Inflammatory macrophage (primary cell): ENCODE measurements around the gene CSF1R.

Experiments used
- DNase-seq, 2 donors: peaks; one replicate each; pipeline ENCODE4 v3.0.0-alpha.2; 2020 to 2022
- total RNA-seq, 18 experiments: gene quantifications; one replicate each; lab custom pipeline; 2026; ENCODE audit warnings: mixed read lengths in 6 of 18, inconsistent platforms in 2 of 18; lab: John Stamatoyannopoulos, UW

Gene CSF1R
- 63.1 to 444 (median 187) reads per million in 18 experiments for total RNA-seq

GRCh38 chr5:150085950-150086715 is at the start of gene CSF1R:
Gene CSF1R, minus strand, starts transcription at chr5:150086554. Its CDS starts 127 bp downstream, at chr5:150086427.
- DNase-seq, result peak; percentile 67 to 76

GRCh38 chr5:150135557-150136304 is 49.4 kb upstream of the CSF1R start:
- DNase-seq, result no peak

- DNase-seq, result no peak
These were observed 47.8 kb upstream of the CSF1R start for GRCh38 chr5:150134198-150134588.

- DNase-seq, result no peak
These were observed 47.3 kb upstream of the CSF1R start for GRCh38 chr5:150133581-150134197.

GRCh38 chr5:150132740-150133139 is 46.4 kb upstream of the CSF1R start:
- DNase-seq, result no peak

GRCh38 chr5:150131978-150132694 is 45.8 kb upstream of the CSF1R start:
- peak; percentile 37 to 56 for DNase-seq

GRCh38 chr5:150131461-150131860 is 45.1 kb upstream of the CSF1R start:
- no peak for DNase-seq

DNA sequence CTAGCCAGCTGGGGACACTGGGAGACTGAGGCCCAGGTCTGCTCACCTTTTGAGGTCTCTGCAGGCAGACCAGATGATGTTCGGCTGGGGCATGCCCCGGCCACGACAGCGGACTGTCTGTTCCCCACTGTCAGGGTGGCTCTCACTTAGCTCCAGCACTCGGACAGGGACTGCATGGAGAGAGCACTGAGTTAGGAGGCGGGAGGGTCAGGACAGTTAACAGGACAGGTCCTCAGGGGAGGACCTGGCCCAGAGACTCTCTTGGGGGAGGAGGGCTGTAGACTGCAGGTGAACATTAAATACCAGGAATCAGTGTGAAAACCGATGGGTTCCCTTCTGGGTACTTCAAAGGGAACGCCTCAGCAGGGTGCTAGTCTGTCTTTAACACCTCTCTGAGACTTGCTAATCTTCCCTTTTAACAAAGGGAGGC is 44.2 kb upstream of the CSF1R start:
- DNase-seq, result no peak

DNA sequence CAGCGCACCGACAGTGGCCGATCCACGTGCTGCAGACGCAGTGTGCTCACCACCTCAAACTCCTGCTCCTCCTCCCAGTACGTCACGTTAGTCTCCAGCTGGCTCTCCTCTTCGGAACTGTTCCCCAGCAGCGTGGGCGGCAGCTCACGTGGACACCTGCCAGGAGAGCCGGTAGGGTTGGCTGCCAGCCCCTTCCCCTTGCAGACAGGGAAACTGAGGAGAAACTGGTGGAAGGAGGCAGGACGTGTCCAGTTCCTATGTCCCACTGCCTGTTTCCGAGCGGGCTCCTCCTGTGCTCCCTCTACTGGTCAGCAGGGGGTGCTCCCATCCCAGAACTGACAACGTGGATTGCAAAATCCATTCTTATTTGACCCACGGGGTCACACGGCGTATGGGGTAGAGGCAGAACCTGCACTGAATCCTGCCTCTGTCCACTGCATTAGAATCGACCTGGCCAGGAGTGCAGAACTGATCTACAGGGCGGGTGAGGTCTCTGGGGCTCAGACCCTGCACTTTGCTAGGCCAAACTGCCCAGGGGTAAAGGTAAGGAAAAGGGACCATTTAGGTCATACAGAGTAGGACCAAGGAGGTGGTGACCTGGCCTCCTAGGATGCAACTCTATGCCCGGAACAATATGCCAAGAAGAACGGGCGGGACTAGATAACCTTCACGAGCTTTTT is 43.6 kb upstream of the CSF1R start:
- DNase-seq, result peak; percentile 84 to 85

- no peak for DNase-seq
These were observed 43.1 kb upstream of the CSF1R start for GRCh38 chr5:150129454-150129812.

DNA sequence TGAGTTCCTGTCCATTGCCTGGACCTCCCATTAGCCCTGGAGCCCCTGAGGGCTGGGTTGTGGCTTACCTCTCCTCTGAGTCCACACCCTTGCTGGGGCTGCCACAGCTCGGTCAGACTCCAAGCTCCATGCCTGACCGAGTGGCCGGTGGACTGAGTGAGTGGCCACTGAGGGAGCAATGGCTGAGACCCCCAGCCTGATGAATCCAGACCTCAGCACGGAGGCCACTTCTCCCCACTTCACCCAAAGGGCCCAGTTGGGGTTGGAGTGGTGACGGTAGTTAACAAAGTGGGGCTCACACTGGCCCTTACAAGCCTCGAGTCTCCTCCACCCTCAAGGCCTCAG is 40.5 kb upstream of the CSF1R start:
- DNase-seq, result no peak

DNA sequence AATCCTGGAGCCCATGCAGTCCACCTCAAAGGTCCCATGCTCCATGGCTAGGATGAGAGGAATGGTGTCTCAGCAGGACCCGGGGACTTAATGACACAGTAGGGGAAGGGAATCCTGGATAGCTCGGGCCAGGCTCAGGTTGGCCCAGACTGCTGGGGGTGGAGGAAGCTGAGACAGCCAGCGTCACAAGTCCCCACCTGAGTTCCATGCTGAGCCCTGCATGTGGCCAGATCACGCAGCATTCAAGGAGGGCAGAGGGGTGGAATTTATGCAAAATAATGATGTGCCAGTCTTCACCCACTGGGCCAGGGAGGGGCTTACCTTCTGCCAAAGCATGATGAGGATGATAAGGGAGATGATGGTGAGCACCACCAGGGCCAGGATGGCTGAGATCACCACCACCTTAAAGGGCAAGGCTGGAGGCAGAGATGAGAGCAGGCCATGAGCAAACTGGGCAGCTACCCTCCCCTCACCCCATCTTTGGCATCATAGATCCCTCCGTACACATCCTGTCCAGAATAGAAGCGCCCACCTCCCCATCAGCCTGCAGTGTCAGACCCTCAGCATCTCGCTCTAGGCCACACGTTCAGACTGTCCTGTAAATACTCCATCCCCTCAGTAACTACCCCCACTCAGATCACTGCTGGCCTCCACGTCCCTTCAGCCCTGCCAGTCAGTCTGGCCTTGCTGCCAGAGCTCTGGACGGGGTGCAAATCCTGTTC is 40.0 kb upstream of the CSF1R start:
- DNase-seq, result no peak

DNA sequence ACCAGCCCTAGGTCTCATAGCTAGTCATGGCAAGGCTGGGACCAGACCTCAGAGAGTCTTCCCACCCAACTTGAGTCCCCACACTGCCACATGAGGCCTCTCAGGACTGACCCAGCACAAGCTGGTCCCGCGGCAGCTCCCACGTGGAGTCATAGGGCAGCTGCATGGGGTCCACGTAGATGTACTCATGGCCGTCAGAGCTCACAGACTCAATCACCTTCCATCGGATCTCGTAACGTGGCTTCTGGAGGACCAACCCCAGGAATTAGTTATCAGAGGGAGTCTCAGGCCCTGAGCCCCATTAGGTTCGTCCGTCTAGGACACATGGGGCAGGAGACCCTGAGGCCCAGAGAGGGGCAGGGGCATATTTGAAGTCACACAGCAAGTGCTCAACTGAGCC is 39.0 kb upstream of the CSF1R start:
- no peak for DNase-seq

- DNase-seq, result no peak
These were observed 38.2 kb upstream of the CSF1R start for GRCh38 chr5:150124596-150124995.

DNA sequence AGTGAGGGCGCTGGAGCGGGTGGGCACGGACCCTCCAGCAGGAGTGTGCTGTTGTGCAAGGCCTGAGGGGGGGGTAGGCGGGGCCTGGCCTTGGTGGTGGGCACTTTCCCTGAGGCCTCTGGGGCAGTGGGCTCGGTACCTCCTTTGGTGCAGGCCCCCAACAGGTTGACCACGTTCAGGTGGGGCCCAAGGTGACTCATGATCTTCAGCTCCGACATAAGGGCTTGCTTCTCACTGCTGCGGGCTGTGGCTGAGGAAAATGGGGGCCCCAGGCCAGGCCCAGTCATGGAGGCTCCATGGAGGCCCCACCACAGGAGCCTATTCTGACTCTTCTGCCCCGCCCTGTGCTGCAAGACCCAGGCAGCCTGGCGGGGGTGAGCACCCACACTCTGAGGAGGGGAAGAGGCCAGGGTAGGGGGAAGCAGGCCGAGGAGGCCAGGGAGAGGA is 37.8 kb upstream of the CSF1R start:
- peak; percentile 45 to 79 for DNase-seq

DNA sequence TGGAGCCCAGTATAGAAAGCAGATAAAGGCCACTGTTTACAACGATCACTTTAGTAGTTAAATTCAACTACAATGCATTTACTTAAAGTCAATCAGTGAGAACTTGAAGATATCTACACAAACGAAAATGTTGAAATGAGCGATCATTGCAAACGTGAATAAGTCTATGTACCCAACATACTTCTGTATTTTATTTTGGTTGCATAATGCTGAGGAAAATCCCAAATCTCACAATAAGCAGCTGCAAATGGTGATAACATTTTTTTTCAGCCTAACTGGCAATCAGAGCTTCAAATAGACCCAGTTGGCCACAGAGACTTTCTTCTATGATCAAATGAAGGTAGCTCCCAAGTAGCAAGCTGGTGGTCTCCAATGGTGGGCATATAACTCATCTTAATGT is 37.2 kb upstream of the CSF1R start:
- peak; percentile 72 to 85 for DNase-seq

DNA sequence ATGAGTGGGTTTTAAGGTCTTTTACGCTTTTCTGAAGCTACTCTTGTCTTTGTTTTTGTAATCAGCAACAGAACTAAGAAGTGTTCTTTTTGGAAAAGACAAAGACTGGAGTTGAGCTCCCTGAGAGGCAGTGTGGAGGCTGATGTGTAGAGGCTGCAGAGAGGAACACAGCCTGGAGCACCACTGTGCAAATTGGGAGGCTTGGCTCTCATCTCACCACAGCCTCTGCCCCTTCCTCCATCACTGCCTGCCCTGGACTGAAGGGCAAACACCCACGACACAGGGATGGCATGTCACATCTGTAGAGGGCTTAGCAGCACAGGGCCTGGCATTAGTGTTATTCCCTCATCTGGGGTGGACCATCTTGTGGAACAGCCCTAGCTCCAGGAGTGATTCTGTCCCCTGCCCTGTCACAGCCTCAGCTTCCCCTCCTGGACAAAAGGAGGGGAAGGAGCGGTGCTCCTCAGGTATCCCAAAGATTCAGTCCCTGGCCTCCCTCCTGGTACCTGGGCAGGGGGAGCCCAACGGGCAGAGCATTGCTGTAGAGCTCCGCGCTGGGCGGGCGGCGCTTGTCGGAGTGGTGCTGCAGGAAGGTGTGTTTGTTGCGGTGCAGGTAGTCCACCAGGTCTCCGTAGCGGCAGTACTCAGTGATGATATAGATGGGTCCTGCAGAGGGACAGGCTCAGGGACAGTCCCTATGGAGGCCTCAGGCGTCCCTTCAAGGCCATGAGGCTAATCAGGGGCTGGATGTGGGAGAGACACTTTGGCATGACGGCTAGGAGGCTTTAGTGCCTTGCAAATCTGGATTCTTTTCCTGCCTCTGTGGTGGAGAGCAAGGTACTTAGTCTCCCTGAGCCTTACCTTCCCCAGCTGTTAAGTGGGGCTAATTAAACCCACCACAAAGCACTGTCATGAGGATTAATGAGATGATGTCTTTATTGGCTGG is 36.5 kb upstream of the CSF1R start:
- DNase-seq, result no peak

- peak; percentile 66 to 80 for DNase-seq
These were observed 35.8 kb upstream of the CSF1R start for GRCh38 chr5:150122158-150122510.

GRCh38 chr5:150121448-150122157 is 35.2 kb upstream of the CSF1R start:
- DNase-seq, result no peak
